CD4-positive, alpha-beta T cell treated with Interleukin-4 for 4 hours (primary cell): ENCODE data around the gene PUSL1.
A peak's percentile ranks its signal among the peaks of the same experiment; 100 is the strongest.

Experiments used
- DNase-seq: peaks from one replicate; pipeline ENCODE4 v3.0.0-alpha.2; 2020

Gene PUSL1

GRCh38 chr1:1307923-1308755 lies at the start of gene PUSL1, which contains the start of gene ACAP3:
PUSL1 (plus strand) TSS chr1:1308597; CDS start chr1:1308644, 47 bp downstream.
ACAP3 (minus strand) TSS chr1:1307930; CDS start chr1:1307815, 115 bp downstream.
- DNase-seq, result peak; percentile 88

GRCh38 chr1:1259119-1259488 lies 49.3 kb upstream of the PUSL1 start:
- DNase-seq, result no peak

- no peak for DNase-seq
Measured at GRCh38 chr1:1259540-1259939, 48.9 kb upstream of the PUSL1 start.

GRCh38 chr1:1259951-1260600 lies 48.3 kb upstream of the PUSL1 start:
- no peak for DNase-seq

- DNase-seq, result no peak
Measured at GRCh38 chr1:1260843-1261560, 47.4 kb upstream of the PUSL1 start.

GRCh38 chr1:1262071-1262470 lies 46.3 kb upstream of the PUSL1 start:
- DNase-seq, result no peak

- no peak for DNase-seq
Measured at GRCh38 chr1:1262758-1263157, 45.6 kb upstream of the PUSL1 start.

- no peak for DNase-seq
Measured at GRCh38 chr1:1264026-1264425, 44.4 kb upstream of the PUSL1 start.

- no peak for DNase-seq
Measured at GRCh38 chr1:1264868-1265272, 43.5 kb upstream of the PUSL1 start.

GRCh38 chr1:1267488-1268283 lies 40.7 kb upstream of the PUSL1 start:
- DNase-seq, result no peak

GRCh38 chr1:1268284-1268682 lies 40.1 kb upstream of the PUSL1 start:
- DNase-seq, result no peak

GRCh38 chr1:1270813-1271212 lies 37.6 kb upstream of the PUSL1 start:
- no peak for DNase-seq

- no peak for DNase-seq
Measured at GRCh38 chr1:1272341-1273208, 35.8 kb upstream of the PUSL1 start.

GRCh38 chr1:1273209-1273511 lies 35.2 kb upstream of the PUSL1 start:
- DNase-seq, result no peak

GRCh38 chr1:1273512-1274298 lies 34.7 kb upstream of the PUSL1 start, which contains the start of gene UBE2J2:
UBE2J2 (minus strand) TSS chr1:1273854; CDS start chr1:1267992, 5,862 bp downstream.
- peak; percentile 91 for DNase-seq

GRCh38 chr1:1274299-1274930 lies 34.0 kb upstream of the PUSL1 start:
- no peak for DNase-seq

- no peak for DNase-seq
Measured at GRCh38 chr1:1274931-1275431, 33.4 kb upstream of the PUSL1 start.

- DNase-seq, result no peak
Measured at GRCh38 chr1:1275836-1276235, 32.6 kb upstream of the PUSL1 start.

- no peak for DNase-seq
Measured at GRCh38 chr1:1278620-1279019, 29.8 kb upstream of the PUSL1 start.

GRCh38 chr1:1279028-1279427 lies 29.4 kb upstream of the PUSL1 start:
- DNase-seq, result no peak
